ENCODE data around the gene WWOX. TPM values are rescaled to one million over a fixed set of nuclear protein-coding genes. Genes with fewer than 3 reads are reported as not detected.
A peak's percentile ranks its signal among the peaks of the same experiment; 100 is the strongest.

The WWOX gene
- polyA plus RNA-seq, 3 donors = 40.3 to 43.7 (median 41.5) TPM

DNA sequence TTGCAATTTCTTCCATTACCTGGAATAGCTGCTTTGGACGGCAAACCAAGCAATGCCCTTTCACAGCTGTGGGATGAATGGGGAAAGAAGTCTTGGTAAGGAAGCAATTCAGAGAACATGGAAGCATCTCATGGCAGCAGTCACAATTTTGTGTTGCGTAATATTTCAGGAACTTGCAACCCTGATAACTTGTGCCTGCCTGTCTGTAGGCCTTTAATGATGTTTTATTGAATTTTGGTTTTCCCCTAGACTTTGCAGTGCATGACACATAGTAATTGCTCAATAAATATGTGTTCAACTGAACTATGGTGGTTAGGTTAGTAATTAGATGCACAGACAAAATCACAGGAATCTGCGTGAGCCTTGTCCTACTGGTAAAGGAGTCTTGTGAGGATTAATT is 439.5 kb downstream of the WWOX start:
- no peak for DNase-seq (ENCODE audit: low read depth in 3 of 3, low spot score in 2 of 3)

DNA sequence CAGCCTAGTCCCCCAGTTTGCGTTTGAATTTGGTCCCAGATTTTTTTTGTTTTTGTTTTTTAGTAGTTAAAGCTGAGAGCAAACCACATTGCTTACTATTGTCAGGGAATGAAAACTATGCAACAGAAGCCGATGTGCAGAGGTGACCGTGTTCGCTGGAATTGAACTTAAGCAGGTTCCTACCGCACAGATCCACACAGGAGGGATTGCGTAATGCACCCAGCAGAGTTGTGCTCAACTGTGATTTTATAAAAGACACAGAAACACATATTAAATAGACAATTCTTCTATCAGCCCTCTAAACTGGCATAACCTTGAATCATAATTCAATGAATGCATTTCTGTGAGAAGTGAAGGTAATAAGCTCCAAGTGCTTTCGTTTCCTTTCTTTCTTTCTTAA is 443.0 kb downstream of the WWOX start:
- DNase-seq (ENCODE audit: low read depth in 3 of 3, low spot score in 2 of 3) = no peak

DNA sequence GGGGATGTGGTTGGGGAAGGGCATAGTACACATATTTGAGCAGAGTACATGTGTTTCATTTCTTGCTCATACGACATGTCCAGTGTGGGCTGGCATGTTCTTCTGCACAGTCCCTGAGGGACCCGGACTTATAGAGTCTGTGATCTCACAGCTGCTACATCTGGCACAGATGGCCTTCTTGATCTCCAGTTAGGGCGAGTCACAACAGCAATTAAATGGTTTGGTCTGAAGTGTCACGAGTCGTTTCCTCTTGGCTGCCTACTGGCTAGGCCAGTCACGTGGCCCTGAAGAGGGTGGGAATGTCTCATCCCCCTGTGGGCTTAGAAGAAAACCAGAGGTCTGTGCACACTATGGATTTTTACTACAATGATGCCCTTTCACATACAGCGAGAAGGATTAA is 443.6 kb downstream of the WWOX start:
- no peak for DNase-seq (ENCODE audit: low read depth in 3 of 3, low spot score in 2 of 3)

DNA sequence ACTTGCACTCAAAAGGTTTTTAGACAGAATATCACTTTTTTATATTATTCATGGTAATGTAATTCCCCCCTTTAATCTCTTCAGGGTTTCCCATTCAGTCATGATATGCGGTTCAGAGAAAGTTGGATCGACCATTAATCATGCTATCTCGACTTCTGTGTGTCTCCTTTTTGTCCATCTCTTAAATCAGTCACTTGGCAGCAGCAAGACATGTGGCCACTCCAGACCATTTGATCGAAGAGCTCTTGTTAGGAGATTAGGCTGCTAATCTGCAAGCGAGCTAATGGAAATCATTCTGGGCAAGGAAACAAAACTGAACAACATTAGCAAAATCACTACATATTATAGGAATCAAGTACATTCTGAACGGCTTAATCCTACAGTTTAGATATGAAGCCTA is 449.9 kb downstream of the WWOX start:
- no peak for DNase-seq (ENCODE audit: low read depth in 3 of 3, low spot score in 2 of 3)

DNA sequence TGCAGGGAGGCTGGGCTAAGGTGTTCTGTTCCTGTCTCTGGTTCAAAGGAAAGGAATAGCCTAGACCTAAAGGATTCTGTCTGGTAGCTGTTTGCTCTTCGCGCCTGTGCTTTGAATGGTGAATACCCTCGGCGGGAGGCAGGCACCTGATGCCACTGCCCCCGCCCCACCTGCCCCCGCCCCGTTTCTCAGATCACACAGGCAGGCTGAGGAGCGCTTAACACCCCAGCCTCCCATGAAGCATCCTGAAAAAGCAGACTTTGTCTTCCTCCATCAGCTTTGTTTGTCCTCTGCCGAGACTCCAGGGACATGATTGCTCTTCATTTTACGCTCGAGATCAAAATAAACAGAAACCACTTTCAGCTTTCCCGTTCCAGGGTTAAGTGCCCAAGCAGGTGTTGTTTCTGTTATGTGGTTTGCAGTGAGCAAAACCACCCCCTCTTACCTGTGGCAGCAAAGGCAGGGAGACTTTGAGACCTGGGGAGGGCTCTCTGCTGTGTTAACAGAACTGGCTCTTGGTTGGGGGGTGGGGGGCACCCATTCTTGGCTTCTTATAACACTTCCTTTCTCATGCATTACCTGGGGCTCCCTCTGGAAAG is 452.1 kb downstream of the WWOX start:
- no peak for DNase-seq (ENCODE audit: low read depth in 3 of 3, low spot score in 2 of 3)

DNA sequence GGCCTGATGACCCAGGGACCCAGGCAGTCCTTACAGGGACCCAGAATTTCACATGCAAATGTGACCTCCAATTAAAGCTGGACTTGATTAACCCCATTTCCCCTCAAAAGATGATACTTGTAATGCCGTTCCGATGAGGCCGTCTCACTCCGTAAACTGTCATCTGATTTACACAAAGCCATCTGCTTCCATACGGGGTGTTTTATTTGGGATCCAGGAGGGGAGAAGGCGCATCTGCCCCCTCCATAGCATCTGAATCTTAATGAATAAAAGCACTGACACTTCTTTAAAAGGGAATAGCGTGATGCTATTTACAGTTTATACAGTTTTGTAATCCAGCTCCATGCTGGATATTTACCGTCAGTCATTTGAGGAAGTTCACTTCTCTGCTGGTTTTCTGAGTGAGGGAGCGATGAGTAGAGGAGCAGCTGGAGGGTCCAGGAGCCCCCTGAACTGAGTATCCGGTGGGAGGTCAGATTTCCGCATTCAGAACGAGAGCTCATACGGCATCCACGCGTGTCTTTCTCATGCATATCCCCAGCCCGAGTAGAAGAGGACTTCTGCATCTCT is 452.7 kb downstream of the WWOX start:
- DNase-seq (ENCODE audit: low read depth in 3 of 3, low spot score in 2 of 3) = no peak

DNA sequence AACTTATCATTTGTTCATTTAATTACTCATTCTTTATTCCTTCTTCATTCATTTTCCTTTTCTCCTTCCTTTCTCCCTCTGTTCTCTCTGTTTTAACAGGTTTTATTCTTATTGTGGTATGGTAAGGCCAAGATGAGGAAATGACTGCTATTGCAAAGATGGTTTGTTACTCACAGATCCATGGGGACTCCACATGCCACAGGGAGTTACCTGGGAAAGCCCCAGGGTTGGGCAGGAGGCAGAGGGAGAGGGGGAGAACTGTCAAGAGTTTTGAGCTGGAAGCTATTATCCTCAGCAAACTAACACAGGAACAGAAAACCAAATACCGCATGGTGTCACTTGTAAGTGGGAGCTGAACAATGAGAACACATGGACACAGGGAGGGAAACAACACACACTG is 453.3 kb downstream of the WWOX start:
- DNase-seq (ENCODE audit: low read depth in 3 of 3, low spot score in 2 of 3) = no peak

DNA sequence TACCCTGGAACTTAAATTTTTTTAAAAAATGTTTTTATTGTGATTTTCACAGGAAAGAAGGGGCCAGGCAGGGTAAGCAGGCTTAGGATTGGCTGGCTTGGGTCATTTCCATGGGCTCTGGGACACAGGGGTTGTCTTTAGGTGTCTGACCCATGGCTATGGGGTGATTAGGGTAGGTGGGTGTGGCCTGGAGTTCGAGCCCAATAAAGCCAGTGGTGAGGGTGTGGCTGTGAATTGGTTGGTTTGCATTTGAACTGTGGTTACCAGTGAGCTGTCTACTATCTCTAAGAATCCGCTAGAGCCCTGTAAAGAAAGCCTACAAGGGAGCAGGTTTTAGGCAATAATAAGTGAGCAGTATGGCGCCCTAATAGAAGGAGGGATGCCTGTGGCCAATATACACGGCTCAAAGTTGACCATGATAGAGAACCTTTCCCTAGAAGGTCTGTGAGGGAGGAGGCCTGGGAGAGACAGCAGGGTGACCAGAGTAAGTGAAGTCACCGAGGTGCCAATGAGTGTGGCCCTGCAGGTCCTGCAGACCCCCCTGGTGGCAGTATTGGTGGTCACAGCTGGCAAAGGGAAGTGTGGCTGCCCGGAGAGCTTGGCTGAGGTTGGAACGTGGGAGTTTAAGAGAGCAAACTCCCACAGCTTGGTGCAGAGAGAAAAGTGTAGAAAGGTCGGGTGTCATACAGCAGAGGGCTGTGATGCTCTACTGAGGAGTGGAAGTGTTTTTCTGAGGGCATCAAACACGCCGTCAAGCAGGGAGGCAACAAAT is 454.0 kb downstream of the WWOX start:
- DNase-seq (ENCODE audit: low read depth in 3 of 3, low spot score in 2 of 3) = peak in 1 of 3 donors; percentile 18

DNA sequence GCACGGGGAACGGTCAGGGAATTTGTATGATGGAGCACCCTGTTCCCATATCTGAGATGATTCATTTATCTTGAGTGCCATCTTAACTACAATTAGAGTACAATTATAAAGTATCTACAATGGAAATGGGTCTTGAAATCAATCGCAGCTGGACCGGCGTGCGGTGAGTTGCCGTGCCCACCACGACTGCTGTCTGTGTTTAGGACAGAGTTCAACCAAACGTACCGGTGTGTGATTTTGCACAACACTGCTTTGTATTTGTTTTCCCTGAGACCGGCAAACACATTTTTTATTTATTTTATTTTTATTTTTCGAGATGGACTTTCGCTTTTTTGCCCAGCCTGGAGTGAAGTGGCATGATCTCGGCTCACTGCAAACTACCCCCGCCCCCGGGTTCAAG is 457.0 kb downstream of the WWOX start:
- no peak for DNase-seq (ENCODE audit: low read depth in 3 of 3, low spot score in 2 of 3)

DNA sequence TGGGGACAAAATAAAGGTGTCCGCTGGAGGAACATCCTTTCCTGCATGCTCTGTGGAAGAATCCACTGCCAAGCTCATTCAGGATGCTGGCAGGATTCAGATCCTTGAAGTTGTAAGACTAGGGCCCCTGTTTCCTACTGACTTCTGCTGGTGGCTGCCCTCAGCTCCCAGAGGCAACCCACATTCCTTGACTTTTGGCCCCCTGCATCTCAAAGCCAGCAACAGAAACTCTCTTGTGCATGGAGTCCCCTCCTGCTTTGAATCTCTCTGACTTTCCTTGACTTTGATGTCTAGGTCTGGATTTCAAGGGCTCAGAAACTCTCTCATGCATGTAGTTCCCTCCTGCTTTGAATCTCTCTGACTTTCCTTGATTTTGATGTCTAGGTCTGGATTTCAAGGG is 461.5 kb downstream of the WWOX start:
- no peak for DNase-seq (ENCODE audit: low read depth in 3 of 3, low spot score in 2 of 3)

DNA sequence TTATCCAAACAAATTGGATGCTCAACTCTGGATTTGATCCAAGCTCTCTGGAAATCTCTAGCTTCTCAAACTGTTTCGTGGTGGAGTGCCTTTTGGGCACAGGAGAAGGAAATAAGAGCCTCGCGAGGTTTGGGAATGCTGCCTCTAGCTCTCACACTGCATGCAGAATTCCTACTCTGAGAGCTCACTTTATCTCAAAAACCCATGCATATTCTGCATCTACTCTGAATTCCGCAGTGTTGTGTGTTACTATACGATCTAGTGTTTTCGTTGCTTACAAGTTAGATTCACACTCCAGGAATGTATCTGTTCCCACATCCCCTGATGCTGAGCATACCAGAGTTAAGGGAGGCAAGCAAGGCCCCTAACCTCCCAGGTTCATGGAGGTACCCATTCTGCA is 462.7 kb downstream of the WWOX start:
- no peak for DNase-seq (ENCODE audit: low read depth in 3 of 3, low spot score in 2 of 3)

DNA sequence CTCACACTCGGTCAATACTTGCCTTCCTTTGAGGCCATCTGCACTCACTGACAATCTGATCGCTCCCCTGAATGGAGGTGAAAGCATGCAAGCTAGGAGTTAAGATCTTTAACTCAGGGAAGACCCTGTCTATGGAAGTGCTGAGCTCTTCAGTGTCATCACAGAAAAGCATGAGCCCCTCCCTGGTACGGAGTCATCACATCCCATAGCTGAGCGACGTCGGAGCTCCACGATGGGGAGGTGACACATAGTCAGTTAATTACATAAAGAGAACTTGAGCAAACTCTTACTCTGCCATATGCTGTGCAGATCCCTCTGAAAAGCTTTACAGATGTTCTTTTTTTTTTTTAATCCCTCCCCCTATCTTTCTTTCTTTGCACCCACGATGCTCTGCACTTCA is 463.2 kb downstream of the WWOX start:
- DNase-seq (ENCODE audit: low read depth in 3 of 3, low spot score in 2 of 3) = no peak

DNA sequence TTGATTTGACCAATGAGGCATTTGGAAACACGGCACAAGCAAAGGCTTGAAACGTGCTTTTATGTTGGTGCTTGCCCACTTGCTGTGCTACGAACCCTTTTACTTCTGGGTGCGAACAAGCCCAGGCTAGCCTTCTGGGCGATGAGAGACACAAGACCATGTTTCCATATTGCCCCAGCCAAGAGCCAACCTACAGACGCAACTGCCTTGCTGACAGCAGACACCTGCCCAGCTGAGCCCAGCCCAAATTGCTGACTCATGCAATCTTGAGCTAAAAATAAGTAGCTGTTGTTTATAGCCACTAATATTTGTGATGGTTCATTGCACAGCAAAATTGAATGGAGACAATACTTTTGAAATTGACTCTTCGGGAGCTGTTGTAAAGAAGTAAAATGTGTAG is 464.5 kb downstream of the WWOX start:
- no peak for DNase-seq (ENCODE audit: low read depth in 3 of 3, low spot score in 2 of 3)

DNA sequence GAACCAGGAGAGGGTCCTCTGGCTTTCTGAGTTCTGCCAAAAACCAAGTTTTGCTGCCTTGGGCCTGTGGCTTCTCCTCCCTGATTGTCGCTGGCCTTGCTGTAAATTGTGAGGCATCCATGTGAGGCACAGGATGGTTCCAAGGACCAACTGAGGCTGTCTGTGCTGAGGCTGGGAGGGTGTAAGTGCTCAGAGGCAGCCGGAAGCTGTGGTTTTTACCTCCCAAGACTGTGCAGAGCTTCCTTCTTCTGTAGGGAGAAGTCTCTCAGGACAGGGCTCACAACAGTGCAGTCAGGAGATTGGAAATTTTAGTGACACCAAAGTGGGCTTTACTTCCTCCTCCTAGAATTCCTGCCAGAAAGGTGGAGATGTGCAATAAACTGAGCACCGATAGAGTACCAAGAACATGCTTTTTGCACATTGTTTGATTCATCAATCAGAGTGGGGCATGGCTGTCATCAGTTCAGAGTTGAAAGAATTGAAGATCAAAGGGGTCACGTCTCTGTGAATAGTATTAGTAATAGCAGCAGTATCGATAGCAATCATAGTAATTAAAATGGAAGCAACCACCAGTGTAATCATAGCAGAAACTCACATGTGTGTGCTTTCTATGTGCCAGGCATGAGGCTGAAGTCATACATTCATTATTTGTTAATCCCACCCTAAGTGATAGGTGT is 467.1 kb downstream of the WWOX start:
- DNase-seq (ENCODE audit: low read depth in 3 of 3, low spot score in 2 of 3) = no peak

DNA sequence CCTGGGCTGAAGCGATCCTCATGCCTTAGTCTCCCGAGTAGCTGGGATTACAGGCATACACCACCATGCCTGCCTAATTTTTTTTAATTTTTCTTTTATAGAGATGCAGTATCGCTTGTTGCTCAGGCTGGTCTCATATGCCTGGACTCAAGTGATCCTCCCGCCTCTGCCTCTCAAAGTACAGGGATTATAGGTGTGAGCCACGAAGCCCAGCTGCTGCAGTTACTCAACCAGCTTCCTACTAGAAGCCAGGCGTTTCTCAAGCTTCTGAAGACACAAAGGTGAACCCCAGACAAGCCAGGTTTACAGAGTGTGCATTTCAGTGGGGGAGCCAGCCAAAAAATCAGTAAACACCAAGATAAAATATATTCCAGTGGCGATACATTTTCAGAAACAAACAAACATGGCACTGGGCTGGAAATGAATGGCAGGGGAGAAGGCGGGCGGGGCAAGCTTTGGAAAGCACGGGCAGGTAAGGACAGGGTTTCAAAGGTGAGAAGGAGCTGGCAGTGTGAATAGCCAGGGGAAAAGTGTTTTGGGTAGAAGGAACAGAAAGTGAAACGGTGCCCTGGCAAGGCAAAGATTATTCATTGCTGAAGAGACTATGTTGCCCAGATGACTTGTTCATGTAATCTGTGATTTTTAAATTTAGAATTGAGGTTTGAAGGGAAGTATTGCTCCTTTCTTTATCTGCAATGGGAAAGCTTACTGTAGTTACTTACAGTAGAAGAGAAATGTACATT is 471.1 kb downstream of the WWOX start:
- DNase-seq (ENCODE audit: low read depth in 3 of 3, low spot score in 2 of 3) = no peak

DNA sequence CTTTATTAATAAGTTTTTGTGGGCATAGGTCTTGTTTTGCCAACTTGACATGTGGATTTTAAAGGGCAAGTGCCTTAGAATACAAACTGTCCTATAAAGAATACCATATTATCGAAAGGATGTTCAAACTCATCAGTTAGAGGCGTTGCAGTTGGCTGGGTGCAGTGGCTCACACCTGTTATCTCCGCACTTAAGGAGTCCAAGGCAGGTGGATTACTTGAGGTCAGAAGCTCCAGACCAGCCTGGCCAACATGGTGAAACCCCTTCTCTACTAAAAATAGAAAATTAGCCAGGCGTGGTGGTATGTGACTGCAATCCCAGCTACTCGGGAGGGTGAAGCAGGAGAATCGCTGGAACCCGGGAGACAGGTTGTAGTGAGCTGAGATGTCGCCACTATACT is 472.0 kb downstream of the WWOX start:
- DNase-seq (ENCODE audit: low read depth in 3 of 3, low spot score in 2 of 3) = no peak

DNA sequence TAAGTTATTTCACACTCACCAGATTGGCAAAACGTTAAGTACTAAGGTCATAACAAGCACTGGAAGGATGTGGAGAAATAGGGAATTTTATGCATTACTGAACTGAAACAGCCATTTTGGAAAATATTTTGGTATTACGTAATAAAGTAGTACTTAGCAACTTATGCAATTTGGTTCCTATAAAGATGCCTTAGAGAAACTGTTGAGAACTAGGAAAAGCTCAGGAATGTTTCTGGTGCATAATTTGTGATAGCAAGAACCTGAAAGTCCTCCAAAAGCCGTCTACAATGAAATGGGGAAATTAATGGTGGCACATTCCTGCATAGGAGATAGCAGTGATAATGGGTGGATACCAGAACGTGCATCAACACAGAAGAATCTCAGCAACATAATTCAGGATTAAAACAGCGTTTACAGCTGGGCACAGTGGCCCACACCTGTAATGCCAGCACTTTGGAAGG is 472.5 kb downstream of the WWOX start:
- DNase-seq (ENCODE audit: low read depth in 3 of 3, low spot score in 2 of 3) = no peak

DNA sequence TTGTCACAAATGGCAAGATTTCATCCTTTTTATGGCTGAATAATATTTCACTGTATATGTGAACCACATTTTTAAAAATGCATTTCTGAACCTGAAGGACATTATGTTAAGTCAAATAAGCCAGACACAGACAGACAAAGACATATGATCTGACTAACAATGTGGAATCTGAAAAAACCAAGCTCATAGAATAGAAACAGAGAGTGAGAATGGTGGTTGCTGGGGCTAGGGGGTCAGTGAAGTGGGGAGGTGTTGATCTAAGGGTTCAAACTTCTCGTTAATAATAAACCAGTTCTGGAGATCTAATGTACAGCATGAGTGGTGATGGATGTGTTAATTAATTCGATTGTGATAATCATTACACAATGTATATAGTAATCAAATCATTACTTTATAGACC is 475.1 kb downstream of the WWOX start:
- no peak for DNase-seq (ENCODE audit: low read depth in 3 of 3, low spot score in 2 of 3)

DNA sequence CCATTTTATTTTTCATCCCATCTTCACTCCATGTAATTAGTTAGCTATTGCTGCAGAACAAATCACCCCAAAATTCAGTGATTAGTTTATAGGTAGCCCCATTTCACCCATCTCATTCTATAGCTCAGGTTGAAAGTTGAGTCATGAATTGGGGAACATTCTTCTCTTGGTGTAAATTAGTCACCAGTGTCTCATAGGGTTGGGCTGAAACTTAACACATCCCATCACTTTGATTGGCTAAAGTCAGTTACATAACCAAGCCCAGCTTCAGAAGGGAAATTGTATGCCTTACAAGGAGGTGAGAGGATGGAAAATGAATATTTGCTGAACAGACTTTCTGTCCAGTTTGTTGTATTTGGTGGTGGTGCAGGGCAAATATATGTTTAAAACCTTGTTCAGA is 477.5 kb downstream of the WWOX start:
- no peak for DNase-seq (ENCODE audit: low read depth in 3 of 3, low spot score in 2 of 3)

DNA sequence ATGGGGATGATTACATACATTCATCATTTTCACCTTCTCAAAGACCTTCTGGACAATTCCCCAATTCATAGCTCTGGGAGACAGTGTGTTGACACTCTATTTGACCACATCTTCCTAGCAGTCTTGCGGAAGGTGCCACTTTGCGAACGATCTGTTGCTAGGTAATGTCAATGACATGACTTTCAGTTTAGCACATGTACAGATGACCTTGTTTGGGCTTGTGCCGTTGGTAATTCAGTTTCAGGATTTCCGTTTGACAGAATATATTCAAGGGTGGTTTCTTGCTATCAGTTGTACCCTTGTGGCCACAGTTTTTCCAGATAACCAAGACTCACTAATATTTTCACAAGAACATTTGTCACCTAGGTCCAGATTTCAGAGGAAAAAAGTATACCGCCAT is 478.2 kb downstream of the WWOX start:
- DNase-seq (ENCODE audit: low read depth in 3 of 3, low spot score in 2 of 3) = no peak

DNA sequence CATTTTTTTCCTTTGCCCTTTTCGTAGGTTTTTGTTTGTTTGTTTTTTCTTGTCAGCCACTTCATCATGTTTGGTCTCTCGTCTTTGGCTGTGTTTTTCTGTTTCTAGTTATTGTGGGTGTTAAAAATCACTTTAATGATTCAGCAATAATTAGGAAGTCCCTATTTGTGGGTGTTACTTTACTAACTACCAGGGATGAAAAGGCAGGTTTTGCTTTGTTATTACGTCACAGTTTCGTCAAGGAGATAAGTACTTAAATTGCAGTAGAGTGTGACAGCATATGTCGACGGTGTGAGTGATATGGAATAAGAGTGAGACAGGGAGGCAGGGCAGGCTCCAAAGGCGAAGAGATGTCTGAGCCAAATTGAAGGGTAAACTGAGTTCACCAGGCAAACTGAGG is 479.6 kb downstream of the WWOX start:
- DNase-seq (ENCODE audit: low read depth in 3 of 3, low spot score in 2 of 3) = no peak

Measured in right renal cortex interstitium (tissue), 3 donors.